GM12864 (cell line): ENCODE data around the gene GMDS.

Experiments
- DNase-seq: peaks from one replicate; pipeline ENCODE4 v3.0.0-alpha.2; 2011; ENCODE audit warnings: low read depth
- H3K4me3 ChIP-seq: 2 replicates; pipeline ENCODE4 v1.5.1; 2011; ENCODE audit warnings: mild to moderate bottlenecking, low read depth, low read length, control low read depth
- TF ChIP-seq, protein P1 (sequence below): IDR thresholded peaks from 2 replicates; pipeline ENCODE4 v1.5.1; 2011; ENCODE audit warnings: low read depth, mild to moderate bottlenecking, moderate library complexity, low read length, control low read depth, inconsistent platforms; ENCODE audit errors: missing control alignments

Gene GMDS

GRCh38 chr6:1667805-1668175 lies 577.6 kb downstream of the GMDS start:
- DNase-seq, result no peak
- no peak overlapping the region for H3K4me3 ChIP-seq
- TF ChIP-seq, protein P1, sequence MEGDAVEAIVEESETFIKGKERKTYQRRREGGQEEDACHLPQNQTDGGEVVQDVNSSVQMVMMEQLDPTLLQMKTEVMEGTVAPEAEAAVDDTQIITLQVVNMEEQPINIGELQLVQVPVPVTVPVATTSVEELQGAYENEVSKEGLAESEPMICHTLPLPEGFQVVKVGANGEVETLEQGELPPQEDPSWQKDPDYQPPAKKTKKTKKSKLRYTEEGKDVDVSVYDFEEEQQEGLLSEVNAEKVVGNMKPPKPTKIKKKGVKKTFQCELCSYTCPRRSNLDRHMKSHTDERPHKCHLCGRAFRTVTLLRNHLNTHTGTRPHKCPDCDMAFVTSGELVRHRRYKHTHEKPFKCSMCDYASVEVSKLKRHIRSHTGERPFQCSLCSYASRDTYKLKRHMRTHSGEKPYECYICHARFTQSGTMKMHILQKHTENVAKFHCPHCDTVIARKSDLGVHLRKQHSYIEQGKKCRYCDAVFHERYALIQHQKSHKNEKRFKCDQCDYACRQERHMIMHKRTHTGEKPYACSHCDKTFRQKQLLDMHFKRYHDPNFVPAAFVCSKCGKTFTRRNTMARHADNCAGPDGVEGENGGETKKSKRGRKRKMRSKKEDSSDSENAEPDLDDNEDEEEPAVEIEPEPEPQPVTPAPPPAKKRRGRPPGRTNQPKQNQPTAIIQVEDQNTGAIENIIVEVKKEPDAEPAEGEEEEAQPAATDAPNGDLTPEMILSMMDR, result no peak

- DNase-seq, result no peak
- H3K4me3 ChIP-seq, result no peak overlapping the region
- TF ChIP-seq, protein P1, result no peak
Observed at GRCh38 chr6:1667012-1667804, 578.2 kb downstream of the GMDS start.

DNA sequence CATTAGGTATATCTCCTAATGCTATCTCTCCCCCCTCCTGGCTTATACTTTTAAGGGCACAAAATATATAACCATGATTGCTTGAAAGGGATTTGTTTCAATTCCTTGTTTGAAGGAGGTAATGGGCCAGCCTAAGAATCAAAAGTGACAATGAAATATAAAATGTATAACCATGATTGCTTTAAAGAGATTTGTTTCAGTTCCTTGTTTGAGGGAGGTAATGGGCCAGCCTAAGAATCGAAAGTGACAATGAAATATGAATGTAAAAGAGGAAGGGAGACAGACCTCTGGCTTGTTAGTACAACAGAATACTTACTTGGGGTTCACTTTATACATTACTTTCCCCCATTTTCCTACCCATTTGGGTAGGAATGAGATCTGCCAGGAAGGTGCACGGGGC lies 580.2 kb downstream of the GMDS start:
- TF ChIP-seq, protein P1, result no peak
- H3K4me3 ChIP-seq, result no peak overlapping the region
- DNase-seq, result peak; percentile 65

DNA sequence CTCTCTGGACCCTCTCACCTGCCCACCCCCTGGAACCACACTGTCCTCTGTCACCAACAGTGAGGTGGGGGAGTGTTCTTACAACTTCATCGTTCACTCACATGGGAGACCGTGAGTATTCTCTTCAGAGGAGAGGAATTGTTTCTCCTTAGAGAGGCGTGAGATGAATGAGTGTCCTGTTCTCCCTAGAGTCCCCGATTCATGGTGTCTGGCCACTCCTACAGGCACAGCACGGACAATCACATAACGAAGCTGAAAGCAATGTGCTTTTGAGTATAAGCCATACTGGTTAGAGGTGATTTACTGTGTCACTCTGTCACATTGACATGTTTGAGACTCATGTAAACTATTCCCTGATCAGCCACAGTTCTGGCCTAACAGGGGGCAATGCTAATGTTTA lies 581.1 kb downstream of the GMDS start:
- TF ChIP-seq, protein P1, result no peak
- H3K4me3 ChIP-seq, result no peak overlapping the region
- DNase-seq, result no peak

- no peak overlapping the region for H3K4me3 ChIP-seq
- TF ChIP-seq, protein P1, result no peak
- DNase-seq, result no peak
Observed at GRCh38 chr6:1663511-1663910, 581.9 kb downstream of the GMDS start.

GRCh38 chr6:1662534-1662933 lies 582.9 kb downstream of the GMDS start:
- TF ChIP-seq, protein P1, result no peak
- DNase-seq, result no peak
- no peak overlapping the region for H3K4me3 ChIP-seq

DNA sequence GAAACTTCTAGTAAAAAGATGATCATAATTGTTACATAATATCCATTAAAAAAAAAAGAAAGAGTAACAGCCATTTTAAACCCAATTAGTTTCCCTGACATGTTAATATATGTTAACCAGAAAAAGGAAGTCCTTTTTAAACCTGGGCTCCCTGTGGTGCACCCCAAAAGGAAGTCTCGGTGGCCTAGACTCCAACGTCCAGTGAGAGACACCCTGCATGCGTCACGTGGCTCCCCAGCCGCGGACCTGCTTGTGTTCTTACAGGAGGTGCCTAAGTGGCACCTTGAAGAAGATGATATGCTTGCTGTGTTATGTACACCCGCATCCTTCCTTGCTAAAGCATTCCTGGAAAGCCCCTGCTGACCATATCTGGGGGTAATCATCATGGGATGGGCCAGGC lies 585.6 kb downstream of the GMDS start:
- no peak overlapping the region for H3K4me3 ChIP-seq
- TF ChIP-seq, protein P1, result no peak
- DNase-seq, result no peak
